Chondrocyte (in vitro differentiated cells): ENCODE data around the gene GPC3. TPM values are rescaled to one million over a fixed set of nuclear protein-coding genes. Genes with fewer than 3 reads are reported as not detected.

ENCODE experiments used
- DNase-seq: peaks from one replicate; pipeline ENCODE4 v3.0.0; 2021; ENCODE audit warnings: mixed read lengths, low spot score
- H3K27ac Mint-ChIP-seq: one replicate; pipeline ENCODE4 v1.8.0; 2021; ENCODE audit warnings: mild to moderate bottlenecking, moderate library complexity, mixed read lengths; ENCODE audit not compliant: unreplicated experiment
- H3K27me3 Mint-ChIP-seq: 2 replicates; pipeline ENCODE4 v1.8.0; 2021; ENCODE audit warnings: low read depth, mixed read lengths
- H3K36me3 Mint-ChIP-seq: 2 replicates; pipeline ENCODE4 v1.8.0; 2021; ENCODE audit warnings: low read depth, mixed read lengths
- H3K4me1 Mint-ChIP-seq: 2 replicates; pipeline ENCODE4 v1.8.0; 2021; ENCODE audit warnings: low read depth, mild to moderate bottlenecking, mixed read lengths
- H3K4me3 Mint-ChIP-seq: one replicate; pipeline ENCODE4 v1.8.0; 2021; ENCODE audit warnings: mild to moderate bottlenecking, moderate library complexity, mixed read lengths; ENCODE audit not compliant: unreplicated experiment
- H3K9me3 Mint-ChIP-seq: 2 replicates; pipeline ENCODE4 v1.8.0; 2021; ENCODE audit warnings: low read depth, mixed read lengths
- CTCF ChIP-seq: fragments of 200-600 bp; sonication (generic); IDR thresholded peaks from 2 replicates; pipeline ENCODE4 v1.5.0; 2021; ENCODE audit warnings: antibody characterized with exemption, mild to moderate bottlenecking, moderate library complexity
- total RNA-seq: library from RNA; stranded (reverse); gene quantifications from 3 replicates; pipeline ENCODE4 v1.2.1, GENCODE V29; 2021

Gene GPC3
- total RNA-seq, 1 donor from 2014 or later: 1.9 TPM

GRCh38 chrX:133646719-133647116, 338.7 kb downstream of the GPC3 start:
- no peak for DNase-seq
- Mint-ChIP-seq H3K27me3 (no peaks in the 10 kb centered on the region), H3K27ac (no peak overlapping the region), H3K4me1 (peaks cover 18% of the 10 kb centered on the region), H3K36me3 (no peaks in the 10 kb centered on the region), H3K9me3 (no peaks in the 10 kb centered on the region), H3K4me3 (no peak overlapping the region)
- TF ChIP-seq CTCF: no peak

GRCh38 chrX:133645977-133646718, 339.2 kb downstream of the GPC3 start:
- TF ChIP-seq CTCF: no peak
- Mint-ChIP-seq H3K36me3 (no peaks in the 10 kb centered on the region), H3K27me3 (no peaks in the 10 kb centered on the region), H3K9me3 (no peaks in the 10 kb centered on the region), H3K27ac (no peak overlapping the region), H3K4me3 (no peak overlapping the region), H3K4me1 (peaks cover 23% of the 10 kb centered on the region)
- no peak for DNase-seq

- H3K27me3 Mint-ChIP-seq: no peaks in the 10 kb centered on the region
- H3K27ac Mint-ChIP-seq: peak overlapping the region; percentile 3
- peaks cover 32% of the 10 kb centered on the region for H3K4me1 Mint-ChIP-seq
- no peaks in the 10 kb centered on the region for H3K36me3 Mint-ChIP-seq
- H3K4me3 Mint-ChIP-seq: no peak overlapping the region
- no peak for TF ChIP-seq CTCF
- no peaks in the 10 kb centered on the region for H3K9me3 Mint-ChIP-seq
- DNase-seq: no peak
Measured at GRCh38 chrX:133645256-133645655, 340.1 kb downstream of the GPC3 start.

GRCh38 chrX:133640161-133641015, 345.0 kb downstream of the GPC3 start:
- H3K36me3 Mint-ChIP-seq: no peaks in the 10 kb centered on the region
- no peaks in the 10 kb centered on the region for H3K9me3 Mint-ChIP-seq
- no peak for TF ChIP-seq CTCF
- no peaks in the 10 kb centered on the region for H3K27me3 Mint-ChIP-seq
- peak overlapping the region; percentile 46 for H3K27ac Mint-ChIP-seq
- DNase-seq: no peak
- H3K4me1 Mint-ChIP-seq: peaks cover 53% of the 10 kb centered on the region
- no peak overlapping the region for H3K4me3 Mint-ChIP-seq

GRCh38 chrX:133639726-133640125, 345.7 kb downstream of the GPC3 start:
- TF ChIP-seq CTCF: no peak
- no peak overlapping the region for H3K4me3 Mint-ChIP-seq

More at GRCh38 chrX:133639726-133640125, 345.7 kb downstream of the GPC3 start:
- Mint-ChIP-seq H3K4me1 (peaks cover 55% of the 10 kb centered on the region), H3K36me3 (no peaks in the 10 kb centered on the region), H3K9me3 (no peaks in the 10 kb centered on the region), H3K27ac (peak overlapping the region; percentile 46), H3K27me3 (no peaks in the 10 kb centered on the region)
- no peak for DNase-seq
